Activated CD8-positive, alpha-beta memory T cell treated with anti-CD3 and anti-CD28 coated beads, Interleukin-2, amount 50 U/mL, for 1 hour (primary cell): Measurements from ENCODE around the gene SNAP25.

Experiments used
- DNase-seq: peaks from one replicate; pipeline ENCODE4 v3.0.0-alpha.2; 2020; ENCODE audit errors: extremely low read depth

Gene SNAP25

DNA sequence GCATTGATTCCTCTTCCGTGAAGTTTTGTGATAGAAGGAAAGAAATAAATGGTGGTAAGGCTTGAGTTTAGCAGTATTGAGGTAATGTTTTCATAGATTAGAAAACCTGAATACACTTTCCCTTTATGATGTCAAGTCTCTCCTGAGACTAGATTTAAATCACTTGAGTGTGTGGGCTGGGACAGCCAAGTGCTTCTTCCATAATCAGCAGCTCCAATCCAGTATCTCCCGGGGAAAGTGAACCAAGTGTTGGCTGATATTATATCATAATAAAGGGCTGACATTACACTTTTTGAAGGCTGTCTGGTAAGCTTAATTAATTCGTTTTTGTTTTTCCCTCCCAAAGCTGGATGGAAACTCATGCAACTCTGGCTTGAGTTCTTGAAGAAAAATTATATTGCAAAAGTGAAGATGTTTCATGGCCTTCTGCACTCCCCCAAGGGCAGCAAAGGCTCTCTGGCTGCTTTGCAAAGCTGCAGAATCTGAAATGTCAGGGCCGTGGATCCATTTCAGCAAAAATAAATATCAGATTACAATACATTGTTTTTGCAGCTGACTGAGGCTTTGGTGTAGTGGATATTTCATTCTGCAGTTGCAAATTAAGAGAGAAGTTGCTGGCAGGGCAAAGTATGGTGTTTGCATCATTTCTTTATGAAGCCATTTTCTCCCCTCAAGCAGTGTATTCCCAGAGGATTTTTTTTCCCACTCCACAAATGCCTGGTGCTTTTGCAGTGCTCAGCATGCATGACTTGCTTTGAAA is 114.2 kb downstream of the SNAP25 start:
- DNase-seq: no peak

DNA sequence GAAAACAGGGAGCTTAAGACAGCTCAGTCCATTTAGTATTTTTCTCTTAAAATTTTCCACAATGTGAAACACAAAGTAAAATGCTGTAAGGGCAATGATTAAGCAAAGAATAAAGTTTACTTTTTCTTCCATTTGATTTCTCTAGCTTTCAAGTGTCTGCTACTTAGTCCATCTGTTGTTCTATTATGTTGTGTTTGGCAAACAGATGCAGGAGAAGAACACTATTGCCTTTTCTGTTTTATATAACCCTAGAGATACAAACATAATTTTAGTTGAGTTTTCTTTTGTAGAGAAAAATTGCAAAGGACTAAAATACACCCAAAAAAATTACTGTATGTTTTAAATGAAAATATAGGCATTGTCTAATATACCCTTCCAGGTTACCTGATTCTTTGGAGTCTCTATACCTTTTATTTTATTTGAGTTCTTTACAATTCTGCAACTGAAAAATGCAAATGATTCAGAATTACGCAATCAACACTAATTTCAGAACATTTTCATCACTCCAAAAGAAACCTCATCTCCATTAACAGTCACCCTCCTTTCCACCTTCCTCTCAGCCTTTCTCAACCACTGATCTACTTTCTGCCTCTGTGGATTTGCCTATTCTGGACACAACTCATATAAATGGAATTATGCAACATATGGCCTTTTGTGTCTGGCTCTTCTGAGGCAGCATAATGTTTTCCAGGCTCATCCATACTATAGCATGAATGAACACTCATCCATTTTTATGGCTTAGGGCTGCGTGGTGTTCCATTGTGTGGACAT is 118.5 kb downstream of the SNAP25 start:
- DNase-seq: no peak

DNA sequence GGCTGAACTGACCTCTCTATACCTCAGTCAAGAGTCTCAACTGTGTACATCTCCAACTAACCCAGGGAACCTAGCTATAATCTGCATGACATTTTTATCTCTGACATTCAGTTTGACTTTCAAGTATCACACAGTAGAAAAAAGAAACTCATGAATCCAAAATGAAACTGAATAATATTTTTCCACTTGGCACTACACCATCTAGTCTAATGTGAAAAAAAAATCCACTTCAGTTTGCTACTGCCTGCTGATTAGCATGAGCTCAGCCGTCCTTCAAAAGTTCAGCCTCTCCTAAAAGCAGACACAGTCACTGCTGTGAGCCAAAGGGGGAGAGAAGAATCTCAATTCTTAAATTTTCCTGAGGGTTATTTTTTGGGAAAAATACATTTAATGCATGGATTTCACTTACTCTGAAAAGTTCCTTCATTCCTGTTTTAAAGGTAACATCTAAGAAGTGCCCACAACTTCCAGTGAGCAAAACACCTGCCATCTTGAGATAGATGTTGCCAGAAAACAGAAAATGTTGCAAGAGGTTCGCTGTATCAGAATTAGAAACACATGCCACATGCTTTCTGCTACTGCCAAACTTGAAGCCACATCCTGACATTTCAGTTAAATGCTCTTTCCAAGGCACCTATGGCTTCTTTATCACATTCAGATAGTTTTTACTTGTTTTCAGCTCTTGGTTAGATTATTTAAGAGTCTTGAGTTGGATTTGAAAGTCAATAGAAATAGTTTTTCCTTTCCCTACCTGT is 120.0 kb downstream of the SNAP25 start:
- no peak for DNase-seq

DNA sequence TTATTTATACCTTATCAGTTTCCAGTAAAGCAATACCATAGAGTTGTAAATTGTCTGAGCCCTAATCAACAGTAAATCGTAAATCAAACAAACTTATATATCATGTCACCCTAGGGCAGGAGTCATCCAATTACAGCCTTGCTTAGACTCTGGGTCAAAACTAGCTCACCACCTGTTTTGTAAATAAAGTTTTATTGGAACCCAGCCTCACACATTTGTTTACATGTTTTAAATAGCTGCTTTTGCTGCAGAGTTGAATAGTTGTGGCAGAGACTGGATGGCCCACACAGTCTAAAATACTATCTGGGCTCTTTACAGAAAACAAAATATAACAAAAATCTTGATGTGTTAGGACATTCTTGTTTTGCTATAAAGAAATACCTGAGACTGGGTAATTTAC is 121.0 kb downstream of the SNAP25 start:
- DNase-seq: no peak

- DNase-seq: no peak
Measured at GRCh38 chr20:10342152-10342551, 123.5 kb downstream of the SNAP25 start.

DNA sequence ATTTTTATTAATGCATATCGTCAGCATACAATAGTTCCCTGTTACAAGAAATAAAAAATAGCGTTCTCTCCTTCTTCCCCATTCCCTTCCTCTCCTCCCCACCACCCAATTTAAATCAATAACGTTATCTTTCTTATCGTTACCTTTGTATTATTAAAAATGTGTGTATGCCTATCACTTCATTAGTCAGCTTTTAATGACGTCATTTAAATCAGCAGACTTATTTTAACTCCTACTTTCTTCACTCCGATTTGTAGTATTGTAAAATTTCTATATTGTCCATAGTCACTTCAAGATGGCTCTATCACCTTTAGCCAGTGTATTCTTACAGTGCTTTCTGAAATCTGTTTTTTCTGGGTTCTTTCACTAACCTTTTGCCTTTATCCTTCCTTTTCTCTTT is 126.3 kb downstream of the SNAP25 start:
- DNase-seq: no peak

DNA sequence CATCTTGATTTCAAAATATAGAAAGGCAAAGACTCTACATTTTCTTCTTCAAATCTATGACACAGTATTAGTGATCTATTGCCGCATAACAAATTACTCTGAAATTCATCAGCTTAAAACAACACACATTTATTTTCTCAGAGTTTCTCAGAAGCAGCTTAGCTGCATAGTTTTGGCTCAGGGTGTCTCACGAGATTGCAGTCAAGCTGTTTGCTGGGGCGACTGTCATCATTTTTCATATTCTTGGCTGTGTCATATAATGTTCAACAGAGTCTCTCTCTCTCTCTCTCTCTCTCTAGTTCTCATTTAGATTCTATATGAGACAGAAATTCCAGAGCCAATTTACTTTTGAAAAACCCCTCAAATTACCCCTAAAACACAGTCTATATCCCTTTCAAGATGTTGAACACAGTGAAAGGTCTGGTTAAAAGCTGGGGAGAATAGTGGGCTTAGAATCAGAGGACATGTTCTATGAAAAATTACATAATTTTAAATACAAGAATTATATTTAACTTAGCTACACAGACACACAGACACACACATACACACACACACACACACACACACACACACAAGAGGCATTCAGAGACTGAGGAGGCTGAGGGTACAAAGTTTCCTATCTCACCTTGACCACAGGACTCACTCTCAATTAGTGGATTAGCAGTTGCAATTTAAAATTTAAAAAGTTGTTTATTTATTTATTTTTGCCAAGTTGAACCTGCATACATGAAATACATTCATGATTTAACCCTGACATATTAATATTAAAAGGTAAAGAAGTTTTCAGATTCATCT is 128.7 kb downstream of the SNAP25 start:
- DNase-seq: no peak

GRCh38 chr20:10349118-10349517 is 130.5 kb downstream of the SNAP25 start:
- DNase-seq: no peak

DNA sequence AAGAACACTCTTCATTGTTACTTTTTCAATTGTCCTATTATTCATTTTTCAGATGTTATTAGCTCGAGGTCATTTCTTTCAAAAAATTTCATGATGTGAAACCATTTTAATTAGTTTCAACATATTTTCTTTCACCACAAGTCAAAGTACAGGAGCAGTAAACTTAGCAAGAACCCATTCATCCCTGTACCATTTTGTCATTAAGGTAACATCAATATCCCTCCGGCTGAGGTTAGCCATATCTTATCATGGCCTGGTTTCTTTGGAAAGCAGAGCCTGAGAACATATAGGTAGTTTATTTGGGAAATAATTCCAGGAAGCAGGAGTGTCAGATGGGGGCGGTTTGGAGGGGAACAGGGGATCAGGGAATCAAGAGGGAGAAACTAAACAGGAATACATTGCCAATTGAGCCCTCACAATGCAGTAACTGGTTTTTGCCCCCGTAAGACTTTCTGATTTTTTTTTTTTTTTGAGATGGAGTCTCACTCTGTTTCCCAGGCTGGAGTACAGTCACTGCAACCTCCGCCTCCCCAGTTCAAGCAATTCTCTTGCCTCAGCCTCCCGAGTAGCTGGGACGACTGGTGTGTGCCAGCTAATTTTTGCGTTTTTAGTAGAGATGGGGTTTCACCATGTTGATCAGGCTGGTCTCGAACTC is 131.7 kb downstream of the SNAP25 start:
- no peak for DNase-seq

- DNase-seq: no peak
Measured at GRCh38 chr20:10352934-10353824, 134.5 kb downstream of the SNAP25 start.

- DNase-seq: no peak
Measured at GRCh38 chr20:10356628-10357027, 138.0 kb downstream of the SNAP25 start.
